GDM1 (cell line): ENCODE results near the gene IL6ST.
"Not testable (repeated sequence)": the region's sequence is repeated elsewhere in the genome, so short reads cannot be mapped to it uniquely, and the experiment has no call there.

ENCODE experiments used
- DNase-seq: peaks from one replicate; lab custom pipeline; 2025; lab: John Stamatoyannopoulos, UW

Gene IL6ST

GRCh38 chr5:55994495-55994997 is at the start of gene IL6ST:
IL6ST (minus strand) TSS chr5:55994963; CDS start chr5:55976278, 18,685 bp downstream.
- DNase-seq = no peak

GRCh38 chr5:56039985-56040384 is 45.2 kb upstream of the IL6ST start:
- DNase-seq = no peak

GRCh38 chr5:56038206-56038605 is 43.4 kb upstream of the IL6ST start:
- DNase-seq = not testable (repeated sequence)

- peak; percentile 51 for DNase-seq
These were observed 42.8 kb upstream of the IL6ST start for GRCh38 chr5:56037531-56038010.

- DNase-seq = not testable (repeated sequence)
These were observed 40.6 kb upstream of the IL6ST start for GRCh38 chr5:56035394-56035793.

- DNase-seq = not testable (repeated sequence)
These were observed 35.3 kb upstream of the IL6ST start for GRCh38 chr5:56029871-56030630.

- no peak for DNase-seq
These were observed 34.7 kb upstream of the IL6ST start for GRCh38 chr5:56029457-56029856.

GRCh38 chr5:56028708-56029107 is 33.9 kb upstream of the IL6ST start:
- DNase-seq = no peak

GRCh38 chr5:56026863-56027300 is 32.1 kb upstream of the IL6ST start:
- DNase-seq = no peak

- DNase-seq = no peak
These were observed 30.6 kb upstream of the IL6ST start for GRCh38 chr5:56025151-56025885.

- no peak for DNase-seq
These were observed 30.0 kb upstream of the IL6ST start for GRCh38 chr5:56024810-56025150.

- no peak for DNase-seq
These were observed 28.5 kb upstream of the IL6ST start for GRCh38 chr5:56023296-56023695.

GRCh38 chr5:56019306-56020272 is 24.8 kb upstream of the IL6ST start:
- no peak for DNase-seq

- no peak for DNase-seq
These were observed 24.1 kb upstream of the IL6ST start for GRCh38 chr5:56018832-56019231.

- not testable (repeated sequence) for DNase-seq
These were observed 19.9 kb upstream of the IL6ST start for GRCh38 chr5:56014701-56015100.

GRCh38 chr5:56013939-56014338 is 19.2 kb upstream of the IL6ST start:
- not testable (repeated sequence) for DNase-seq

- DNase-seq = no peak
These were observed 17.7 kb upstream of the IL6ST start for GRCh38 chr5:56012281-56012963.

- DNase-seq = no peak
These were observed 17.1 kb upstream of the IL6ST start for GRCh38 chr5:56011835-56012234.

GRCh38 chr5:56010431-56010830 is 15.7 kb upstream of the IL6ST start:
- no peak for DNase-seq

- DNase-seq = no peak
These were observed 11.8 kb upstream of the IL6ST start for GRCh38 chr5:56006600-56006999.

GRCh38 chr5:56006094-56006493 is 11.3 kb upstream of the IL6ST start:
- no peak for DNase-seq
